ENCODE data around the gene ABHD16B. TPM values are rescaled to one million over a fixed set of nuclear protein-coding genes. Genes with fewer than 3 reads are reported as not detected.

ABHD16B gene
- total RNA-seq, 3 donors from 2014 or later = not detected

DNA sequence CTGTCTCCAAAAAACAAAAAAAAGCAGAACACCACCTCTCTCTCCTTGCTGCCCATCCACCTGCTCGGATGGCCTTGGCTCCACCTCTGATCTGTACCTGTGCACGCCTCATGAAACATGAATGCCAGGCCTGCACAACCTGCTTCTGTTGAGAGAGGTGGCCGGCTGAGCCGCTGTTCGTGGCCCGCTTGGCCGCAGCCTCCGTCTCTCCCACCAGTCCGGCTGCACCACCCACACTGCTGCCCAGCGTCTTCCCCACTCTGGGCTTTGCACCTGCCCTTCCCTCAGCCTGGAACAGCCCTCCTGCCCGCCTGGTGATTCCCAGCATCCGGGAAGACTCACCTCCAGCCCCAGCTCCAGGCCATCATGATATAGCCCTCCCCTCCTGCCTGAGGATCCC, 18.1 kb upstream of the ABHD16B start:
- Histone ChIP-seq H3K9me3 (no peaks in the 10 kb centered on the region), H3K4me1 (ENCODE audit: low read depth) (no peaks in the 10 kb centered on the region), H3K4me3 (no peak overlapping the region), H3K36me3 (ENCODE audit: low read depth) (no peaks in the 10 kb centered on the region)
- DNase-seq (no peak), ATAC-seq (no peak)
- TF ChIP-seq, protein P1, sequence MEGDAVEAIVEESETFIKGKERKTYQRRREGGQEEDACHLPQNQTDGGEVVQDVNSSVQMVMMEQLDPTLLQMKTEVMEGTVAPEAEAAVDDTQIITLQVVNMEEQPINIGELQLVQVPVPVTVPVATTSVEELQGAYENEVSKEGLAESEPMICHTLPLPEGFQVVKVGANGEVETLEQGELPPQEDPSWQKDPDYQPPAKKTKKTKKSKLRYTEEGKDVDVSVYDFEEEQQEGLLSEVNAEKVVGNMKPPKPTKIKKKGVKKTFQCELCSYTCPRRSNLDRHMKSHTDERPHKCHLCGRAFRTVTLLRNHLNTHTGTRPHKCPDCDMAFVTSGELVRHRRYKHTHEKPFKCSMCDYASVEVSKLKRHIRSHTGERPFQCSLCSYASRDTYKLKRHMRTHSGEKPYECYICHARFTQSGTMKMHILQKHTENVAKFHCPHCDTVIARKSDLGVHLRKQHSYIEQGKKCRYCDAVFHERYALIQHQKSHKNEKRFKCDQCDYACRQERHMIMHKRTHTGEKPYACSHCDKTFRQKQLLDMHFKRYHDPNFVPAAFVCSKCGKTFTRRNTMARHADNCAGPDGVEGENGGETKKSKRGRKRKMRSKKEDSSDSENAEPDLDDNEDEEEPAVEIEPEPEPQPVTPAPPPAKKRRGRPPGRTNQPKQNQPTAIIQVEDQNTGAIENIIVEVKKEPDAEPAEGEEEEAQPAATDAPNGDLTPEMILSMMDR (IDR thresholded peaks at IDR 0.05) = no peak
- intact Hi-C loops (cut with DNase I, micrococcal nuclease) = no loop called here

DNA sequence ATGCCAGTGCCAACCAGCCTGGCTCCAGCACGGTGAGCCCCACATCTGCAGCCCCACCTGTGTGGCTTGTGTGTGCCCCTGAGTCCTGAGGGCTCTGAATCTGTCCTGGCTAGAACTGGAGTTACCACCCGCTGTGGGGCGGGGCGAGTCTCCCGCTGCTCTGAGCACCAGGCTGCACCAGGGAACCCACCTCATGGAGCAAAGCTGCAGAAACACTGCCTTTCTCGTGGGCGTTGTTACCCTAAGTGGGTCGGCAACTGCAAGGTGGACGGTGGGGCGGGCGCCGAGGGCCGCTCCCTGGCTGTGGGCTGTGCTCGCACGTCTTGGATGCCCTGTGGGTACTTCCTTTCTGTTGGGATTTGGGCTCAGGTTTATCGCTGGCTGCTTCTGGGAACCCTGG, 17.5 kb upstream of the ABHD16B start:
- intact Hi-C loops (cut with DNase I, micrococcal nuclease) = no loop called here
- Histone ChIP-seq H3K4me1 (ENCODE audit: low read depth) (no peaks in the 10 kb centered on the region), H3K4me3 (no peak overlapping the region), H3K36me3 (ENCODE audit: low read depth) (no peaks in the 10 kb centered on the region), H3K9me3 (no peaks in the 10 kb centered on the region)
- ATAC-seq (no peak), DNase-seq (no peak)
- TF ChIP-seq, protein P1 (IDR thresholded peaks at IDR 0.05) = no peak

DNA sequence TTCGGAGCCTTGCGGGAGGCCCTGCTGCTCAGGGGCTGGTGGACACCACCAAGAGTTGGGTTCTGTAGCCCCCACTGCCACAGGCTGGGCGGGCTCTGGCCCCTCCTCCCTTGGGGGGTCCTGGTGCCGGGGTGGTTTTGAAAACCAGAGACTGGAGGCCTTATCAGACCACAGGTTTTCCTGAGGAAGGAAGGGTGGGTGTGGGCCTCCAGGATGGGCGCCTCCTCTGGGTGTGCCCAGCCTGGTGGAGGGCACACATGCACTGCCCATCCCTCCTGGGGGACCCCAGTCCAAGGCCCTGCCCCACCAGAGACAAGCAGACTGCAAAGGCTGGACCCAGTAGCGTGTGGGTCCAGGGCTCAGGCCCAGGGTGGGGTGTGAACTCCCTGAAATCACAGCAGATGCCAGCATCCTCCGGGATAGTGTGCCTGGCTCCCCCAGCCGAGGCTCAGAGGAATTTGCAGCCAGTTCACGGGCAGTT, 16.7 kb upstream of the ABHD16B start:
- no peak for ATAC-seq
- H3K9me3 ChIP-seq = no peaks in the 10 kb centered on the region
- no peaks in the 10 kb centered on the region for H3K4me1 ChIP-seq (ENCODE audit: low read depth)
- TF ChIP-seq, protein P1 (IDR thresholded peaks at IDR 0.05) = no peak
- intact Hi-C loops (cut with DNase I, micrococcal nuclease) = no loop called here
- H3K4me3 ChIP-seq = no peak overlapping the region
- no peaks in the 10 kb centered on the region for H3K36me3 ChIP-seq (ENCODE audit: low read depth)
- DNase-seq = no peak

DNA sequence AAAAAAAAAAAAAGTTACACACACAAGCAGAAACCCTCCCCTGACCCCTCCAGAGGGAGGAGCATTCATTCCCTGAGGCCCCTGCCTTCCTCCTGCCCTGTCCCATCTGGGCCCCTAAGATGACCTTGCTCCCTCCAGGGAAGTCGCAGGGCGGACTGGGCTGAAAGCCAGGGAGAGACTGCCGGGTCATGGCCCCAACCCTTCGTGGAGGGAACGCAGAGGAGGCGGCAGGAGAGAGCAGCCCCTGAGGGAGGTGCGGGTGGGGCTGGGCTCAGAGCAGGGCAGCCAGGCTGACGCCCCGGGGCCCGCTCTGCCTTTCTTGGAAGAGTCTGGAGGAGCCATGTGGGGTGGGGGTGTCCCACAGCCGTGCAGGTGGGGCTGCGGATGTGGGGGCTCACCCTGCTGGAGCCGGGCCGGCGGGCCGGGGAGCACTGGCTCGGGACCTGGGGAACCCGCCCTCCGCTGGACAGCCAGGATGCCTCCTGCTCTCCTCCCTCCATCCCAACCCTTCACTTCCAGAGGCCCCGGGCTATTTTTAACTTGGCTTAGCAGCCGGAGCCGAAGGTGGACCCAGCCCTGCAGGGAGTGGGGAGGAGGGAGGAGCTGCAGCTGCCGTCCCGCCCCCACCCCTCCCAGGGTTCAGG, 15.0 kb upstream of the ABHD16B start:
- H3K4me3 ChIP-seq = no peak overlapping the region
- no peaks in the 10 kb centered on the region for H3K36me3 ChIP-seq (ENCODE audit: low read depth)
- H3K4me1 ChIP-seq (ENCODE audit: low read depth) = no peaks in the 10 kb centered on the region
- peak; percentile 11 for ATAC-seq
- H3K9me3 ChIP-seq = no peaks in the 10 kb centered on the region
- TF ChIP-seq, protein P1 (IDR thresholded peaks at IDR 0.05) = no peak
- peak in 1 of 3 donors; percentile 39 for DNase-seq
- intact Hi-C loops (cut with DNase I, micrococcal nuclease) = no loop called here

DNA sequence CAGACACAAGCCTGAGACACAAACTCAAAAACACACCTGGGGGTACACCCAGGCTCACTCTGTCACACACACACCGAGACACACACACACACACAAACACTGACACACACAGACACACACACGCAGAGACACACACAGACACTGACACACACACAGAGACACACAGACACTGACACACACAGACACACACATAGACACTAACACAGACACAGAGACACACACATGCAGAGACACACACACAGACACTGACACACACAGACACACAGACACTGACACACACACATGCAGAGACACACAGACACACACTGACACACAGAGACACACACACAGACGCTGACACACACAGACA, 14.4 kb upstream of the ABHD16B start:
- DNase-seq (no peak), ATAC-seq (no peak)
- Histone ChIP-seq H3K36me3 (ENCODE audit: low read depth) (no peaks in the 10 kb centered on the region), H3K9me3 (no peaks in the 10 kb centered on the region), H3K4me1 (ENCODE audit: low read depth) (no peaks in the 10 kb centered on the region), H3K4me3 (no peak overlapping the region)
- intact Hi-C loops (cut with DNase I, micrococcal nuclease) = no loop called here
- TF ChIP-seq, protein P1 (IDR thresholded peaks at IDR 0.05) = no peak

Measured in mucosa of descending colon (tissue), 3 donors.